C4-2B (cell line): ENCODE data around the gene LRFN5.
"Not testable (repeated sequence)": the region's sequence is repeated elsewhere in the genome, so short reads cannot be mapped to it uniquely, and the experiment has no call there.

Experiments
- CTCF ChIP-seq: fragments of 450-650 bp; conservative IDR thresholded peaks from 2 replicates; pipeline ENCODE4 v1.5.1; 2017; ENCODE audit warnings: mild to moderate bottlenecking
- ZFX ChIP-seq: fragments of 450-650 bp; IDR thresholded peaks from 2 replicates; pipeline ENCODE4 v1.6.1; 2017

DNA sequence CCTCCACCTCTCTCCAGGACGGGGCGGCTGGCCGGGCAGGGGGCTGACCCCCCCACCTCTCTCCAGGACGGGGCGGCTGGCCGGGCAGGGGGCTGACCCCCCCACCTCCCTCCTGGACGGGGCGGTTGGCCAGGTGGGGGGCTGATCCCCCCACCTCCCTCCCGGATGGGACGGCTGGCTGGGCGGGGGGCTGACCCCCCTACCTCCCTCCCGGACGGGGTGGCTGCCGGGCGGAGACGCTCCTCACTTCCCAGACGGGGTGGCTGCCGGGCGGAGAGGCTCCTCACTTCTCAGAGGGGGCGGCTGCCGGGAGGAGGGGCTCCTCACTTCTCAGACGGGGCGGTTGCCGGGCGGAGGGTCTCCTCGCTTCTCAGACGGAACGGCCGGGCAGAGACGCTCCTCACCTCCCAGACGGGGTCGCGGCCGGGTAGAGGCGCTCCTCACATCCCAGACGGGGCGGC is 67.9 kb downstream of the LRFN5 start:
- not testable (repeated sequence) for TF ChIP-seq CTCF, ZFX
